ENCODE data around the gene ADARB2. TPM values are rescaled to one million over a fixed set of nuclear protein-coding genes. Genes with fewer than 3 reads are reported as not detected.

The ADARB2 gene
- total RNA-seq, 4 donors from 2014 or later = 2.0 to 9.9 (median 5.1) TPM

- H3K27ac ChIP-seq = no peak overlapping the region
- no peak for DNase-seq
- H3K4me1 ChIP-seq = no peaks in the 10 kb centered on the region
- no peaks in the 10 kb centered on the region for H3K9me3 ChIP-seq
- H3K36me3 ChIP-seq = no peaks in the 10 kb centered on the region
- H3K27me3 ChIP-seq = no peaks in the 10 kb centered on the region
- H3K4me3 ChIP-seq = no peak overlapping the region
- TF ChIP-seq POLR2A (IDR thresholded peaks at IDR 0.05) = no peak
- TF ChIP-seq, protein P1, sequence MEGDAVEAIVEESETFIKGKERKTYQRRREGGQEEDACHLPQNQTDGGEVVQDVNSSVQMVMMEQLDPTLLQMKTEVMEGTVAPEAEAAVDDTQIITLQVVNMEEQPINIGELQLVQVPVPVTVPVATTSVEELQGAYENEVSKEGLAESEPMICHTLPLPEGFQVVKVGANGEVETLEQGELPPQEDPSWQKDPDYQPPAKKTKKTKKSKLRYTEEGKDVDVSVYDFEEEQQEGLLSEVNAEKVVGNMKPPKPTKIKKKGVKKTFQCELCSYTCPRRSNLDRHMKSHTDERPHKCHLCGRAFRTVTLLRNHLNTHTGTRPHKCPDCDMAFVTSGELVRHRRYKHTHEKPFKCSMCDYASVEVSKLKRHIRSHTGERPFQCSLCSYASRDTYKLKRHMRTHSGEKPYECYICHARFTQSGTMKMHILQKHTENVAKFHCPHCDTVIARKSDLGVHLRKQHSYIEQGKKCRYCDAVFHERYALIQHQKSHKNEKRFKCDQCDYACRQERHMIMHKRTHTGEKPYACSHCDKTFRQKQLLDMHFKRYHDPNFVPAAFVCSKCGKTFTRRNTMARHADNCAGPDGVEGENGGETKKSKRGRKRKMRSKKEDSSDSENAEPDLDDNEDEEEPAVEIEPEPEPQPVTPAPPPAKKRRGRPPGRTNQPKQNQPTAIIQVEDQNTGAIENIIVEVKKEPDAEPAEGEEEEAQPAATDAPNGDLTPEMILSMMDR (IDR thresholded peaks at IDR 0.05) = no peak
These were observed 24.2 kb downstream of the ADARB2 start for GRCh38 chr10:1712944-1713671.

- H3K36me3 ChIP-seq = no peaks in the 10 kb centered on the region
- no peaks in the 10 kb centered on the region for H3K9me3 ChIP-seq
- H3K4me1 ChIP-seq = no peaks in the 10 kb centered on the region
- no peak overlapping the region for H3K27ac ChIP-seq
- TF ChIP-seq POLR2A (IDR thresholded peaks at IDR 0.05) = no peak
- TF ChIP-seq, protein P1 (IDR thresholded peaks at IDR 0.05) = no peak
- no peaks in the 10 kb centered on the region for H3K27me3 ChIP-seq
- DNase-seq = no peak
- no peak overlapping the region for H3K4me3 ChIP-seq
These were observed 25.0 kb downstream of the ADARB2 start for GRCh38 chr10:1712314-1712713.

DNA sequence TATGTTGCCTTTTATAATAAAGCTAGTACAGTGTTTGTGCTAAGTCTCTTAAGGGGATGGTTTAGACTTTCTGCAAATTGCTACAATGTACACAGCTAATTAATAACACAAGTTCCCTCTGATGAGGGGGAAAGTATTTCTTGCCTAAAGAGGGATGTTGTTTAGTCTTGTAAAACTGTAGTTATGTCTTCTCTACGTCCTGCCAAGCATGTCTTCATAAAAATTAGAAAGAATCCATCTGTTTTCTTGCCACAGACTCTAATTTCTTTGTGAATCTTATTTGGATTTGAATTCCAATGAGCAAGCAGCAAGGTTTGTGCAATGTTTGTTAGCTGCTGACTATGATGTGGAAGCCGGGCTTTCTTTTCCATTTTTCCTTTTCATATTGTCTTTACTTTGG, 28.2 kb downstream of the ADARB2 start:
- no peak overlapping the region for H3K27ac ChIP-seq
- no peak for DNase-seq
- no peaks in the 10 kb centered on the region for H3K9me3 ChIP-seq
- no peaks in the 10 kb centered on the region for H3K4me1 ChIP-seq
- no peak overlapping the region for H3K4me3 ChIP-seq
- TF ChIP-seq, protein P1 (IDR thresholded peaks at IDR 0.05) = no peak
- TF ChIP-seq POLR2A (IDR thresholded peaks at IDR 0.05) = no peak
- no peaks in the 10 kb centered on the region for H3K27me3 ChIP-seq
- no peaks in the 10 kb centered on the region for H3K36me3 ChIP-seq

- Histone ChIP-seq H3K27me3 (no peaks in the 10 kb centered on the region), H3K4me1 (no peaks in the 10 kb centered on the region), H3K9me3 (no peaks in the 10 kb centered on the region), H3K36me3 (no peaks in the 10 kb centered on the region), H3K4me3 (no peak overlapping the region), H3K27ac (no peak overlapping the region)
- TF ChIP-seq POLR2A (IDR thresholded peaks at IDR 0.05) = no peak
- TF ChIP-seq, protein P1 (IDR thresholded peaks at IDR 0.05) = no peak
- DNase-seq = no peak
These were observed 28.6 kb downstream of the ADARB2 start for GRCh38 chr10:1708746-1709145.

GRCh38 chr10:1706711-1707110, 30.6 kb downstream of the ADARB2 start:
- no peak for DNase-seq
- Histone ChIP-seq H3K27me3 (no peaks in the 10 kb centered on the region), H3K4me1 (no peaks in the 10 kb centered on the region), H3K4me3 (no peak overlapping the region), H3K27ac (no peak overlapping the region), H3K36me3 (no peaks in the 10 kb centered on the region), H3K9me3 (no peaks in the 10 kb centered on the region)
- TF ChIP-seq, protein P1 (IDR thresholded peaks at IDR 0.05) = no peak
- no peak for TF ChIP-seq POLR2A (IDR thresholded peaks at IDR 0.05)

All from Peyer's patch (tissue), 4 donors.